Measurements from ENCODE around the gene ITPR1.

ITPR1 gene

DNA sequence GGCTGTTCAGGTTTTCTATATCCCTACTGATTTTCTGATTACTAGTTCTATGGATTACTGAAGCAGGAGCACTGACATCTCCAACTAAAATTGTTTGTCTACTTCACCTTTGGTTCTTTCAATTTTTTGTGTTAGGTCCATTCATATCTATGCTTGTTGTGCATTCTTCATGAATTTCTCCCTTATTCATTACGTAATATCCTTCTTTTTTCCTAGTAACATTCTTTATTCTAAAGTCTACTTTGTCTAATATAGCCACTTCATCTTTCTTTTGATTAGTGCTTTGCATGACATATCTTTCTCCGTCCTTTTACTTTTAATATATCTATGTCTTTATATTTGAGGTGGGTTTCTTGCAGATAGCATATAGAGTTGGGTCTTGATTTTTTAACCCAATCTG, 369.8 kb downstream of the ITPR1 start:
- TF ChIP-seq, protein P1, sequence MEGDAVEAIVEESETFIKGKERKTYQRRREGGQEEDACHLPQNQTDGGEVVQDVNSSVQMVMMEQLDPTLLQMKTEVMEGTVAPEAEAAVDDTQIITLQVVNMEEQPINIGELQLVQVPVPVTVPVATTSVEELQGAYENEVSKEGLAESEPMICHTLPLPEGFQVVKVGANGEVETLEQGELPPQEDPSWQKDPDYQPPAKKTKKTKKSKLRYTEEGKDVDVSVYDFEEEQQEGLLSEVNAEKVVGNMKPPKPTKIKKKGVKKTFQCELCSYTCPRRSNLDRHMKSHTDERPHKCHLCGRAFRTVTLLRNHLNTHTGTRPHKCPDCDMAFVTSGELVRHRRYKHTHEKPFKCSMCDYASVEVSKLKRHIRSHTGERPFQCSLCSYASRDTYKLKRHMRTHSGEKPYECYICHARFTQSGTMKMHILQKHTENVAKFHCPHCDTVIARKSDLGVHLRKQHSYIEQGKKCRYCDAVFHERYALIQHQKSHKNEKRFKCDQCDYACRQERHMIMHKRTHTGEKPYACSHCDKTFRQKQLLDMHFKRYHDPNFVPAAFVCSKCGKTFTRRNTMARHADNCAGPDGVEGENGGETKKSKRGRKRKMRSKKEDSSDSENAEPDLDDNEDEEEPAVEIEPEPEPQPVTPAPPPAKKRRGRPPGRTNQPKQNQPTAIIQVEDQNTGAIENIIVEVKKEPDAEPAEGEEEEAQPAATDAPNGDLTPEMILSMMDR (conservative IDR thresholded peaks at IDR 0.05; ENCODE audit: low read depth, low read length) = no peak
- no peak for DNase-seq (ENCODE audit: low read depth)

DNA sequence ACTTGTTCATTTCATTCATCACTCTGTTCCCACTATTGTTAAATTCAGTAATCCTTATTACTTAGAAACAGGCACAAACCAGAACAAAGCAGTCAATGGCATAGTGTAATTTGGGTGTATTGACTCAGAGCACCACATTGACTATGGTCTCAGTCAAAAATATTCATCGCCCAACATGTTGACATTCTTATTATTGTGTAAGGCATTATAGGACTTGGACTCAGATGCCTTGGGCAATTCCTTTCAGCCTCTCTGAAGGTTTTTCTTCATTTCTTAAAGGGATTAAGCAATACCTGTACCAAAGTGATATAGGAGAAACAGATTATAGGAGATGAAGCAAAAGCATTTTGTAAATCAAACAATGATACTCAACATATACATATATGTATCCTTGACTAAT, 371.4 kb downstream of the ITPR1 start:
- TF ChIP-seq, protein P1 (conservative IDR thresholded peaks at IDR 0.05; ENCODE audit: low read depth, low read length) = no peak
- H3K4me3 ChIP-seq (ENCODE audit: low read length) = no peak overlapping the region
- no peak for DNase-seq (ENCODE audit: low read depth)

More for the DNA sequence above, 369.8 kb downstream of the ITPR1 start:
- no peak overlapping the region for H3K4me3 ChIP-seq (ENCODE audit: low read length)

DNA sequence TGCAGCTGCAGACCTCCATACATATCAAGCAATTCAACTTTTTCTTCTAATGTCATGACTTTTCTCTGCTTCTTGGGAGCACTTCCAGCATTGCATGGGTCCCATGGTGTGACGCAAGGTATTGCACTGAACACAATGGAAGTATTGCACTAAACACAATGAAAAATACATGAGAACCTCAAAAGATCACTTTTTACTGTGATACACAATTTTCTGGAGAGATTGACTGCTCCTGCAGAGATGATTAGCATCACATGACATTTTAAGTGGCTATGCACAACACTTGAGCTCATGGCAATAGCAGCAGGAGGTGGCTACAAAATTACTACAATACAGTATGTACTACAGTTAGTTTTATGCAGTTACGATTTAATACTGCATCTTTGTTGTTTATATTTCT, 372.6 kb downstream of the ITPR1 start:
- TF ChIP-seq, protein P1 (conservative IDR thresholded peaks at IDR 0.05; ENCODE audit: low read depth, low read length) = no peak
- no peak for DNase-seq (ENCODE audit: low read depth)
- no peak overlapping the region for H3K4me3 ChIP-seq (ENCODE audit: low read length)

DNA sequence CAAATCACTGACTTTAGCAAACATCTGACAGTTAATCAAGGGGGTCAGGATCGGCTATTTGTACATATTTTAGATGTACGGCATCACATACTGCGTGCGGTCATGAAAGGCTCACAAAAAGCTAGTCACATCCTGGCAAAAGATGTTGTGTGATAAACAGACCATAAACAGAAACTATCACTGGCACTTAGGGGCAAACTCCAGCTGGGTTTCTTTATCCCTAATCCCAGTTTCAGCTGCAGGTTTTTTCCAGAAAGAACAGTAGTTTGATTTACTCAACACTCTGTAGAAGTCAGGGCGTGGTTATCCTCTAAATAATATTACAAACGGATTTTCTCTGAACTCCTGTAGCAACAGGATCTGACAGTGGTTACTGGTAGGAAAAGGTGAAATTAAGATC, 373.7 kb downstream of the ITPR1 start:
- H3K4me3 ChIP-seq (ENCODE audit: low read length) = no peak overlapping the region
- TF ChIP-seq, protein P1 (conservative IDR thresholded peaks at IDR 0.05; ENCODE audit: low read depth, low read length) = no peak
- DNase-seq (ENCODE audit: low read depth) = peak; percentile 61

DNA sequence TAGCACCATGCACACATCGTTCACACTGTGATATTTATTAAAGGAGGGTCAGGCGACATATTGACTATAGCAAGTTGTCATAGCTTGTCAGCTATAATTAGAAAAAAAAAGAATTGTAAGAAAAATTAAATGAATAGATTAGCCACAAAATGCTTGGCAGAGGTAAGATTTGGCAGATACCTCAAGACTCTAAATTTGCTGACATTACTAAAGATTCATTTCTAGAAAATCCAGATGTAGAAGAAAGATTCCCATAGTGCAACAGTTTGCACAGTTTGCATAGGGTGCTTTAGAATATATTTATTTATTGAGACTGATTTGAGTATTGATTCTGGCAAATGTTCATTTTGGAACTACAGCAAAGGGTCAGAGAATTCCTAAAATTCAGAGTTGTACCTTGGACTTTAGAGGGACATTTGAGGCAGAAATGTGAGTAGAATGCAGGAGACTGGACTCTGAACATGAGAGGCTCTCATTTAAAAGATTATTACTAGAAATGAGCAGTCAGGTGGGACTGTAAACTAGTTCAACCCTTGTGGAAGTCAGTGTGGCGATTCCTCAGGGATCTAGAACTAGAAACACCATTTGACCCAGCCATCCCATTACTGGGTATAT, 384.1 kb downstream of the ITPR1 start:
- no peak for DNase-seq (ENCODE audit: low read depth)
- H3K4me3 ChIP-seq (ENCODE audit: low read length) = no peak overlapping the region
- TF ChIP-seq, protein P1 (conservative IDR thresholded peaks at IDR 0.05; ENCODE audit: low read depth, low read length) = no peak

DNA sequence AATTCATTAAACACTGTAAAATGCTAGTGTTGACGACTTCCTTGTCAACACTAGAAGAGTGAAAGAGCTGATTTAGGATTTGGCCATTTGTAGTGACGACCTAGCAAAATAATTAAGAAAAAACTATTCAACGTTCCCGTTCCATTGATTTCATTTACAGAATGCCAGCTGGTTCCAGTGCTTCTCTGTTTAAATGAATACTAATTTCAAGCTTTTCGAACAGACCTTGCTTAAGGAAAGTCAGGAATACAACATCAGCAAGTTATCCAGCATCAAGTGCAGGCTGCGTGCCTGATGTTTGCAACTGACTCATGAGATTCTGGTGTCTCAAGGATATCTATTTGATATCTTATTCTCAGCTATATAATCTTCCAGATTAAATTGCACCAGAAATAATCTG, 387.7 kb downstream of the ITPR1 start:
- DNase-seq (ENCODE audit: low read depth) = no peak
- TF ChIP-seq, protein P1 (conservative IDR thresholded peaks at IDR 0.05; ENCODE audit: low read depth, low read length) = no peak
- H3K4me3 ChIP-seq (ENCODE audit: low read length) = no peak overlapping the region

DNA sequence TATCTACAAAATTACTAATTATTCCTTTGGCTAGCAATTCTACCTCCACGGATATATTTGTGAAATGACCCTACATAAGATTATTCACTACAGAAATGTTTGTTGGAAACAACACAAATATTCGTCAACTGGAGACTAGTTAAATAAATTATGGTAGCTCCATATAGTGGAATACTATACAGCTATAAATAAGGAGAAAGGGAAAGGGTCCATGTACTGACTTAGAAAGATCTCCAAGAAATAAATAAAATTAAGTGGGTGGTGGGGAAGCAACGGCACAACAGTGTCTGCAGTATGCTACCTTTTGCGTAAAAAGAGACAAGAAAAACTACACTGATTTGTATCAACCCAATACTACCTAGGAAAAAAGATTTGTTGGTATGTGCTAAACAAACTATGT, 389.4 kb downstream of the ITPR1 start:
- no peak for DNase-seq (ENCODE audit: low read depth)
- TF ChIP-seq, protein P1 (conservative IDR thresholded peaks at IDR 0.05; ENCODE audit: low read depth, low read length) = no peak
- H3K4me3 ChIP-seq (ENCODE audit: low read length) = no peak overlapping the region
